SU-DHL-6 (cell line): ENCODE data around the gene CBX7.

ENCODE experiments used
- H2AFZ ChIP-seq: fragments of 200-600 bp; sonication (generic); 2 replicates; pipeline ENCODE4 v1.6.1; 2014; ENCODE audit warnings: low read depth, mild to moderate bottlenecking, moderate library complexity, mixed read lengths, antibody characterized with exemption, low read length; ENCODE audit not compliant: severe bottlenecking
- H3F3A ChIP-seq: fragments of 200-600 bp; shearing (Covaris generic); 2 replicates; pipeline ENCODE4 v1.6.0; 2016; ENCODE audit warnings: antibody characterized with exemption, mild to moderate bottlenecking; ENCODE audit not compliant: insufficient read depth
- H3K27ac ChIP-seq: fragments of 200-600 bp; sonication (generic); 2 replicates; pipeline ENCODE4 v1.5.1; 2016; ENCODE audit warnings: low read depth, mild to moderate bottlenecking, low read length, moderate library complexity, mixed read lengths
- H3K27me3 ChIP-seq: fragments of 200-600 bp; sonication (generic), shearing (Covaris generic); 2 replicates; pipeline ENCODE4 v1.6.0; 2014; ENCODE audit warnings: mild to moderate bottlenecking, low read length
- H3K36me3 ChIP-seq: fragments of 200-600 bp; sonication (generic); 2 replicates; pipeline ENCODE4 v1.6.1; 2014; ENCODE audit warnings: mild to moderate bottlenecking, low read length, mixed read lengths
- H3K4me2 ChIP-seq: fragments of 300-600, 200-600 bp; shearing (Covaris generic), sonication (generic); 2 replicates; pipeline ENCODE4 v1.6.0; 2014; ENCODE audit warnings: low read length, low read depth, mild to moderate bottlenecking; ENCODE audit not compliant: poor library complexity, severe bottlenecking
- H3K4me3 ChIP-seq: fragments of 200-600 bp; sonication (generic); 2 replicates; pipeline ENCODE4 v1.5.1; 2014; ENCODE audit warnings: antibody characterized with exemption, low read length, mild to moderate bottlenecking, mixed read lengths; ENCODE audit not compliant: insufficient read depth, poor library complexity, severe bottlenecking
- H3K79me2 ChIP-seq: fragments of 200-600 bp; sonication (generic); 2 replicates; pipeline ENCODE4 v1.6.1; 2014; ENCODE audit warnings: mild to moderate bottlenecking, low read length, moderate library complexity; ENCODE audit not compliant: insufficient read depth
- H3K9ac ChIP-seq: fragments of 200-600 bp; sonication (generic); 2 replicates; pipeline ENCODE4 v1.7.0; 2014; ENCODE audit warnings: mild to moderate bottlenecking, low read length
- H3K9me2 ChIP-seq: fragments of 200-600 bp; sonication (generic); replicated peaks from 2 replicates; pipeline ENCODE4 v1.6.1; 2014; ENCODE audit warnings: low read length; ENCODE audit not compliant: insufficient read depth
- H3K9me3 ChIP-seq: fragments of 200-600 bp; sonication (generic); 2 replicates; pipeline ENCODE4 v1.6.1; 2014; ENCODE audit warnings: low read length, mixed read lengths; ENCODE audit not compliant: insufficient read depth
- H4K20me1 ChIP-seq: fragments of 200-600 bp; sonication (generic); 2 replicates; pipeline ENCODE4 v1.6.1; 2014; ENCODE audit warnings: low read depth, mild to moderate bottlenecking, antibody characterized with exemption, low read length, moderate library complexity, mixed read lengths
- EZH2phosphoT487 ChIP-seq: fragments of 200-600 bp; sonication (generic), shearing (Covaris generic); conservative IDR thresholded peaks from 2 replicates; pipeline ENCODE4 v1.6.1; 2018; ENCODE audit warnings: mild to moderate bottlenecking, antibody characterized with exemption, low read length, moderate library complexity, mixed read lengths
- TF ChIP-seq, protein P1 (sequence below): fragments of 200-600 bp; sonication (generic); IDR thresholded peaks from one replicate; pipeline ENCODE4 v1.5.1; 2017; ENCODE audit warnings: antibody characterized with exemption, mild to moderate bottlenecking, low read length, moderate library complexity; ENCODE audit not compliant: insufficient read depth, poor library complexity, severe bottlenecking

The CBX7 gene

DNA sequence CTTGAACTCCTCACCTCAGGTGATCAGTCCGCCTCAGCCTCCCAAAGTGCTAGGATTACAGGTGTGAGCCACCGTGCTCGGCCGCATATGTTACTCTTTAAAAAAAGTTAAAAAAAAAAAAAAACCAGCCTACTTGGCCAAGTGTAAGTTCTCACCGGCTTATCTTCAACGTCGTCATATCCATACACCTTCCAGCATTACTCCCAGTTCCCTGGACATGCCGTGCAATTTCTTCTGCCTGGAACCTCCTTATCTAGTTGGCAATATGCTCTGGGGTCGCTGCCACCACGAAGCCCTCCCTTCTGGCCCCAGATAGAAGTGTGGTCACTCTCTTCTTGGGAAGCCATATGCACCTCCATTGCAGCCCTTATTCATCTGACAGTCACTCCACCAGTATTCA is 36.3 kb upstream of the CBX7 start:
- Histone ChIP-seq H3K4me3 (no peak overlapping the region), H2AFZ (no peak overlapping the region), H3K9me3 (peaks cover under 1% of the 10 kb centered on the region; the same call in 1 of the 2 replicates), H3K9ac (no peak overlapping the region), H3K79me2 (no peaks in the 10 kb centered on the region), H3K27ac (no peak overlapping the region), H3K4me2 (no peak overlapping the region), H3K36me3 (no peaks in the 10 kb centered on the region), H3K9me2 (no peaks in the 10 kb centered on the region), H3K27me3 (no peaks in the 10 kb centered on the region), H3F3A (no peaks in the 10 kb centered on the region), H4K20me1 (no peaks in the 10 kb centered on the region)
- TF ChIP-seq, protein P1, sequence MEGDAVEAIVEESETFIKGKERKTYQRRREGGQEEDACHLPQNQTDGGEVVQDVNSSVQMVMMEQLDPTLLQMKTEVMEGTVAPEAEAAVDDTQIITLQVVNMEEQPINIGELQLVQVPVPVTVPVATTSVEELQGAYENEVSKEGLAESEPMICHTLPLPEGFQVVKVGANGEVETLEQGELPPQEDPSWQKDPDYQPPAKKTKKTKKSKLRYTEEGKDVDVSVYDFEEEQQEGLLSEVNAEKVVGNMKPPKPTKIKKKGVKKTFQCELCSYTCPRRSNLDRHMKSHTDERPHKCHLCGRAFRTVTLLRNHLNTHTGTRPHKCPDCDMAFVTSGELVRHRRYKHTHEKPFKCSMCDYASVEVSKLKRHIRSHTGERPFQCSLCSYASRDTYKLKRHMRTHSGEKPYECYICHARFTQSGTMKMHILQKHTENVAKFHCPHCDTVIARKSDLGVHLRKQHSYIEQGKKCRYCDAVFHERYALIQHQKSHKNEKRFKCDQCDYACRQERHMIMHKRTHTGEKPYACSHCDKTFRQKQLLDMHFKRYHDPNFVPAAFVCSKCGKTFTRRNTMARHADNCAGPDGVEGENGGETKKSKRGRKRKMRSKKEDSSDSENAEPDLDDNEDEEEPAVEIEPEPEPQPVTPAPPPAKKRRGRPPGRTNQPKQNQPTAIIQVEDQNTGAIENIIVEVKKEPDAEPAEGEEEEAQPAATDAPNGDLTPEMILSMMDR = no peak
- no peak for TF ChIP-seq EZH2phosphoT487

DNA sequence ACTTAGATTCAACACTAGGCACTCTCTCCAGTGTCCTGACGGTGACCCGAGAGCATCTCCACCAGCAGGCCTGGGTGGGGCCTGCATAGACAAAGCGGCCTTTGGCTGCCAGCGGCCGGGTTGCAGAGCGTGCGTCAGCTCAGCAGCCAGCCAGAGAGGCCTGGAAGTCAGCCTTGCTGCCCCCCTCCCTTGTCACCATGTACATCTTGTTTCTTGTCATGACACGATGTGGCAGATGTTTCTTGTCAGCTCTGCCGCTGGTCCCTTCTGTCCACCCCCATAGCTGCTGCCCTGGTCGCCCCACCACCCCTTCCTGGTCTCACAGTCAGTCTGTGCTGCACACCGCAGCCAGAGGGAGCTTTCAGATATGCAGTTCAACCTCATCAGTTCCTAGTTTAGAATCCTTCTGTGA is 33.1 kb upstream of the CBX7 start:
- Histone ChIP-seq H3K27me3 (no peaks in the 10 kb centered on the region), H2AFZ (no peak overlapping the region), H3K27ac (no peak overlapping the region), H3K4me3 (no peak overlapping the region), H4K20me1 (no peaks in the 10 kb centered on the region), H3K79me2 (no peaks in the 10 kb centered on the region), H3K4me2 (no peak overlapping the region), H3K9me3 (no peaks in the 10 kb centered on the region), H3K9ac (no peak overlapping the region), H3F3A (no peaks in the 10 kb centered on the region), H3K9me2 (no peaks in the 10 kb centered on the region), H3K36me3 (no peaks in the 10 kb centered on the region)
- TF ChIP-seq, protein P1 = no peak
- TF ChIP-seq EZH2phosphoT487 = no peak

DNA sequence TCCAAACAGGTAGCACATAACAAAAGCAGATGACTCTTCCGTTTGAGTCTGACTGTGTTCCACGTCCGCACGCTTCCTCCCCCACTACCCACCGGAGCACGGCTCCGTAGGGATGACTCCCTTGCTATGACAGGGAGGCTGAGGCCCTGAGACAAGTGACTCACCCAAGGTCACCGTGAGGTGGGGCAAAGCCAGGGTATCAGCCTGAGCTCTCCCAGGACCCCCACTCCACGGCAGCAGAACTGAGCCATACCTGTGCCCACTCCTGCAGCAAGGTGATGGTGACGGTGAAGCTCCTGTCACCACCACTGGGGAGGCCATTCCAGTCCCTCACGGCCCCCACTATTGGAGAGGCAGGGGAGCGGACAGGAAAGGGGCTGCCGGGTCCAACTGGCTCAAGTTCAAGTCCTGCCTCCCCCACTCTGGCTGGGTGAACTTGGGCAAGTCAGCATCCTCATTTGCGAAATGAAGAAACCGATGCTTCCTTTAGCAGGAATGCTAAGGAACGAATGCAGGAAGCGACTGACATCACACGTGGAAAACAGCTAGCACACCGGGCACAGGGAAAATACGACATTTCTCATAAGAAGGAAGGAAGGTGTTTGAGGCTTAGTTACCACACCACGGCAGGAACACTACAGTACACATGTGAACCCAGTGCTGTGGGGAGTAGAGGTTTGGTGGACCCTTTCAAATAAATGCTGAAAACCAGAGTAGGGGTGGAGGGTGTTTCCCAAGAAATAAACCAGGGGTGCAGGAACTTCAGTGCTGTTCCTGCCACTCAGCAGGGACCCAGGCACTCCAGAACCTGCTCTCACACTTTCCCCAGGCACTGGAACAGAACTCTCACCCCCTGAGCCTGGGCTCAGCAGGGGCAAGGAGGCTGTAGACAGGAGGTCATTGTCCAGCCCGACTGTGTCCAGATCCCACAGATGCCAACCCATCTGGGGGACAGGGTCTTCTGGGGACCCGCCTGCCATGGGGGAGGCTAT is 32.4 kb upstream of the CBX7 start:
- Histone ChIP-seq H3K9me2 (no peaks in the 10 kb centered on the region), H3K27ac (no peak overlapping the region), H3K27me3 (no peaks in the 10 kb centered on the region), H3K79me2 (no peaks in the 10 kb centered on the region), H3K9me3 (no peaks in the 10 kb centered on the region), H3F3A (no peaks in the 10 kb centered on the region), H3K36me3 (no peaks in the 10 kb centered on the region), H3K9ac (no peak overlapping the region), H3K4me2 (no peak overlapping the region), H2AFZ (no peak overlapping the region), H3K4me3 (no peak overlapping the region), H4K20me1 (no peaks in the 10 kb centered on the region)
- TF ChIP-seq, protein P1 = no peak
- no peak for TF ChIP-seq EZH2phosphoT487
